Lower leg skin (tissue), 3 donors: ENCODE data around the gene EMC10.

Experiments used
- CTCF ChIP-seq, 3 donors: fragments of 450-650 bp; IDR thresholded peaks; one replicate each; pipeline ENCODE4 v1.5.1; 2016; ENCODE audit warnings: antibody characterized with exemption in 3 of 3, mild to moderate bottlenecking in 3 of 3, moderate library complexity in 2 of 3
- POLR2A ChIP-seq, 2 donors: fragments of 450-650 bp; IDR thresholded peaks; one replicate each; pipeline ENCODE4 v1.6.1; 2016 to 2017; ENCODE audit warnings: antibody characterized with exemption in 2 of 2, mild to moderate bottlenecking in 1 of 2, moderate library complexity in 1 of 2

- TF ChIP-seq CTCF (IDR thresholded peaks at IDR 0.05) (no peak), POLR2A (IDR thresholded peaks at IDR 0.05) (no peak)
Measured at GRCh38 chr19:50434525-50434924, 41.8 kb upstream of the EMC10 start.
